Fibroblast of lung (primary cell): ENCODE results near the gene FMN1. TPM values are rescaled to one million over a fixed set of nuclear protein-coding genes. Genes with fewer than 3 reads are reported as not detected.

Source experiments
- DNase-seq, 2 donors: peaks; one replicate each; pipeline versions ENCODE4 v3.0.0 to v3.0.0-alpha.2; 2010; ENCODE audit warnings: low read depth in 2 of 2
- H2AFZ ChIP-seq: 2 replicates; pipeline ENCODE4 v1.5.1; 2012; ENCODE audit warnings: low read length, control low read depth, inconsistent platforms
- H3K27ac ChIP-seq: 2 replicates; pipeline ENCODE4 v1.5.1; 2011; ENCODE audit warnings: low read length, control low read depth; ENCODE audit not compliant: insufficient read depth
- H3K27me3 ChIP-seq: 2 replicates; pipeline ENCODE4 v1.5.1; 2011; ENCODE audit warnings: mild to moderate bottlenecking, low read length; ENCODE audit not compliant: control insufficient read depth, insufficient read depth
- H3K36me3 ChIP-seq: 2 replicates; pipeline ENCODE4 v1.5.1; 2011; ENCODE audit warnings: low read length; ENCODE audit not compliant: control insufficient read depth, insufficient read depth
- H3K4me1 ChIP-seq: 2 replicates; pipeline ENCODE4 v1.5.1; 2011; ENCODE audit warnings: low read length; ENCODE audit not compliant: control insufficient read depth, insufficient read depth; ENCODE audit errors: extremely low read depth
- H3K4me2 ChIP-seq: 2 replicates; pipeline ENCODE4 v1.5.1; 2011; ENCODE audit warnings: low read length, control low read depth; ENCODE audit not compliant: insufficient read depth; ENCODE audit errors: extremely low read depth
- H3K4me3 ChIP-seq, 4 experiments: fragments of 200-600 bp in 1 of 4; sonication (generic) in 1 of 4; replicated peaks in 1 of 4; 2 replicates each; pipeline ENCODE4 v1.5.1; 2011 to 2016; ENCODE audit warnings: low read length in 4 of 4, low read depth in 3 of 4, mild to moderate bottlenecking in 3 of 4, control low read depth in 2 of 4, inconsistent platforms in 1 of 4, mixed read lengths in 1 of 4; ENCODE audit not compliant: insufficient read depth in 1 of 4; ENCODE audit errors: control extremely low read depth in 1 of 4
- H3K79me2 ChIP-seq: 2 replicates; pipeline ENCODE4 v1.5.1; 2012; ENCODE audit warnings: mild to moderate bottlenecking, low read length, inconsistent platforms; ENCODE audit not compliant: control insufficient read depth, insufficient read depth
- H3K9ac ChIP-seq: 2 replicates; pipeline ENCODE4 v1.5.1; 2011; ENCODE audit warnings: mild to moderate bottlenecking, low read length, control low read depth; ENCODE audit not compliant: insufficient read depth
- H3K9me3 ChIP-seq: 2 replicates; pipeline ENCODE4 v1.5.1; 2012; ENCODE audit warnings: low read depth, low read length; ENCODE audit not compliant: control insufficient read depth, insufficient read depth
- H4K20me1 ChIP-seq: 2 replicates; pipeline ENCODE4 v1.5.1; 2011; ENCODE audit warnings: low read length; ENCODE audit not compliant: control insufficient read depth, insufficient read depth; ENCODE audit errors: extremely low read depth
- CTCF ChIP-seq, 2 donors: IDR thresholded peaks in 1 of 2; conservative IDR thresholded peaks in 1 of 2; 1 replicate in 1 of 2; 2 replicates in 1 of 2; pipeline ENCODE4 v1.5.1; 2011 to 2012; ENCODE audit warnings: low read length in 2 of 2, control low read depth in 1 of 2, inconsistent platforms in 1 of 2, low read depth in 1 of 2, mild to moderate bottlenecking in 1 of 2
- EZH2 ChIP-seq: IDR thresholded peaks from 2 replicates; pipeline ENCODE4 v1.5.1; 2012; ENCODE audit warnings: low read length, control low read depth, mild to moderate bottlenecking; ENCODE audit errors: missing control alignments
- polyA plus RNA-seq, 2 donors: library from polyadenylated mRNA; depleted of rRNA in 1 of 2; stranded (reverse) in 1 of 2; unstranded in 1 of 2; fragments of >200 nt; gene quantifications; 2 replicates each; pipeline ENCODE4 v1.2.1, GENCODE V29; 2011 to 2012; ENCODE audit warnings: missing spikeins in 1 of 2
- total RNA-seq: library from RNA; depleted of rRNA; stranded (reverse); fragments of >200 nt; gene quantifications from 2 replicates; pipeline ENCODE4 v1.2.1, GENCODE V29; 2014

FMN1 gene
- total and polyA plus RNA-seq, 2 donors (not counting 1 experiment from before 2014, with no cell fraction given) = 7.5 to 43.8 TPM

DNA sequence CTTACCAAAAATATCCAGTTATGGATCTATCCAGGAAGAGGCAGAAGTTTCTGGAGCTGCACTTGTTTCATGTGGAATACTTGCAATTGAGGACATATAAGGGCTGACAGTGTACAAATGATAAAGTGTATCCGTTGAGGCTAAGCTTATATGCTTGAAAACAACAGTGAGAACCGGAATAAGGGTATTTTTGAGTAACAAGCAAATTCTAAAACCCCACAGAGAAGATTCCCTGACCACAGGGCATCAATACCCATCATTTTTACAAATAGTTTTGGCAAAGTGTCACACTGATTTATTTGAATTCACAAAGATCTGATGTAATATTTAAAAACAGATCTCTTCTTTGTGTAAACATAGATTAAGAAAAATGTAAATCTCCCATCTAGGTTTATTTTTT, 208.4 kb downstream of the FMN1 start:
- H3K9me3 ChIP-seq = no peaks in the 10 kb centered on the region
- no peak overlapping the region for H3K4me2 ChIP-seq
- H4K20me1 ChIP-seq = no peaks in the 10 kb centered on the region
- H3K27ac ChIP-seq = no peak overlapping the region
- H3K36me3 ChIP-seq = no peaks in the 10 kb centered on the region
- no peak overlapping the region for H3K9ac ChIP-seq
- peaks cover 8% of the 10 kb centered on the region for H3K4me1 ChIP-seq
- TF ChIP-seq EZH2 (no peak), CTCF (conservative IDR thresholded peaks at IDR 0.05 in 1 of 2, IDR thresholded peaks at IDR 0.05 in 1 of 2; ENCODE audit: low read depth in 1 of 2, low read length in 2 of 2) (no peak)
- no peak overlapping the region for H3K4me3 ChIP-seq
- peaks cover 8% of the 10 kb centered on the region for H3K79me2 ChIP-seq
- no peaks in the 10 kb centered on the region for H3K27me3 ChIP-seq
- no peak overlapping the region for H2AFZ ChIP-seq
- DNase-seq = peak in 1 of 2 donors; percentile 87

- TF ChIP-seq CTCF (conservative IDR thresholded peaks at IDR 0.05 in 1 of 2, IDR thresholded peaks at IDR 0.05 in 1 of 2; ENCODE audit: low read depth in 1 of 2, low read length in 2 of 2) = no peak
- TF ChIP-seq EZH2 = no peak
- no peaks in the 10 kb centered on the region for H3K27me3 ChIP-seq
- H2AFZ ChIP-seq = no peak overlapping the region
- peaks cover 9% of the 10 kb centered on the region for H3K79me2 ChIP-seq
- H3K4me2 ChIP-seq = no peak overlapping the region
- no peak overlapping the region for H3K9ac ChIP-seq
- H3K27ac ChIP-seq = no peak overlapping the region
- H4K20me1 ChIP-seq = no peaks in the 10 kb centered on the region
- H3K4me3 ChIP-seq = no peak overlapping the region
- peaks cover 15% of the 10 kb centered on the region for H3K4me1 ChIP-seq
- no peak for DNase-seq
- H3K36me3 ChIP-seq = no peaks in the 10 kb centered on the region
- H3K9me3 ChIP-seq = no peaks in the 10 kb centered on the region
Observed at GRCh38 chr15:32983679-32984078, 210.8 kb downstream of the FMN1 start.

GRCh38 chr15:32982001-32982400, 212.5 kb downstream of the FMN1 start:
- no peaks in the 10 kb centered on the region for H3K36me3 ChIP-seq
- no peak for DNase-seq
- H3K4me2 ChIP-seq = no peak overlapping the region
- H2AFZ ChIP-seq = no peak overlapping the region
- no peaks in the 10 kb centered on the region for H4K20me1 ChIP-seq
- peaks cover 5% of the 10 kb centered on the region for H3K79me2 ChIP-seq
- H3K27ac ChIP-seq = no peak overlapping the region
- TF ChIP-seq EZH2 (no peak), CTCF (conservative IDR thresholded peaks at IDR 0.05 in 1 of 2, IDR thresholded peaks at IDR 0.05 in 1 of 2; ENCODE audit: low read depth in 1 of 2, low read length in 2 of 2) (no peak)
- H3K9ac ChIP-seq = no peak overlapping the region
- H3K9me3 ChIP-seq = no peaks in the 10 kb centered on the region
- no peak overlapping the region for H3K4me3 ChIP-seq
- H3K27me3 ChIP-seq = no peaks in the 10 kb centered on the region
- peaks cover 19% of the 10 kb centered on the region for H3K4me1 ChIP-seq
